H1 (cell line): Measurements from ENCODE around the gene FTHL17. TPM values are rescaled to one million over a fixed set of nuclear protein-coding genes. Genes with fewer than 3 reads are reported as not detected.

Experiments
- CTCF ChIA-PET: fragments of 300-600 bp; sonication (Branson Sonifier 250); formaldehyde crosslinking; loops from one replicate; lab custom pipeline; 2021; ENCODE audit not compliant: partially characterized antibody; lab: Charles Lee
- POLR2A ChIA-PET: fragments of 300-600 bp; sonication (Branson Sonifier 250); formaldehyde crosslinking; loops from one replicate; lab custom pipeline; 2021; ENCODE audit warnings: inconsistent platforms; ENCODE audit not compliant: partially characterized antibody; lab: Charles Lee
- DNase-seq, 2 experiments: peaks; one replicate each; pipeline versions ENCODE4 v3.0.0 to v3.0.0-alpha.2; 2010 to 2022; ENCODE audit warnings: low spot score in 2 of 2, low read depth in 1 of 2, mixed read lengths in 1 of 2
- FAIRE-seq: peaks from 2 replicates; lab custom pipeline; 2011; peaks lifted over from hg19 to GRCh38; lab: Jason Lieb, UNC
- H2AFZ ChIP-seq: 2 replicates; pipeline ENCODE4 v1.8.1; 2012; ENCODE audit warnings: low read length, inconsistent platforms
- H2AK5ac ChIP-seq: 2 replicates; pipeline ENCODE4 v1.6.1; 2013; ENCODE audit warnings: low read depth, low read length
- H2BK120ac ChIP-seq: replicated peaks from 2 replicates; pipeline ENCODE3; 2013; ENCODE audit warnings: low read depth, low read length, inconsistent platforms
- H2BK12ac ChIP-seq: 2 replicates; pipeline ENCODE4 v1.6.1; 2013; ENCODE audit warnings: low read depth, low read length
- H2BK15ac ChIP-seq: 2 replicates; pipeline ENCODE4 v1.6.1; 2013; ENCODE audit warnings: low read length
- H2BK20ac ChIP-seq: 2 replicates; pipeline ENCODE4 v1.6.1; 2013; ENCODE audit warnings: low read length
- H2BK5ac ChIP-seq: 2 replicates; pipeline ENCODE4 v1.6.1; 2013; ENCODE audit warnings: low read depth, low read length
- H3K14ac ChIP-seq: 2 replicates; pipeline ENCODE4 v1.6.1; 2013; ENCODE audit warnings: inconsistent platforms; ENCODE audit not compliant: insufficient read length
- H3K18ac ChIP-seq: 2 replicates; pipeline ENCODE4 v1.6.1; 2013; ENCODE audit warnings: low read length; ENCODE audit errors: extremely low read depth
- H3K23ac ChIP-seq: 2 replicates; pipeline ENCODE4 v1.6.1; 2013; ENCODE audit warnings: inconsistent platforms; ENCODE audit not compliant: insufficient read length
- H3K23me2 ChIP-seq: 2 replicates; pipeline ENCODE4 v1.6.1; 2013; ENCODE audit warnings: low read depth, low read length
- H3K27ac ChIP-seq: 2 replicates; pipeline ENCODE4 v1.6.1; 2011; ENCODE audit warnings: low read depth, low read length, inconsistent platforms
- H3K27me3 ChIP-seq, 4 experiments: replicated peaks in 1 of 4; 1 replicate in 1 of 4; 2 replicates in 3 of 4; pipeline versions ENCODE4 v1.6.1 to v1.8.1; 2011 to 2013; ENCODE audit warnings: low read length in 3 of 4, mild to moderate bottlenecking in 3 of 4, inconsistent platforms in 2 of 4, mixed read lengths in 2 of 4, moderate library complexity in 1 of 4; ENCODE audit not compliant: control insufficient read depth in 3 of 4, insufficient read depth in 3 of 4; ENCODE audit errors: extremely low read depth in 1 of 4
- H3K36me3 ChIP-seq, 4 experiments: 2 replicates each; pipeline versions ENCODE4 v1.6.1 to v1.8.1; 2011 to 2013; ENCODE audit warnings: mild to moderate bottlenecking in 4 of 4, low read length in 3 of 4, moderate library complexity in 2 of 4, control low read depth in 1 of 4, inconsistent platforms in 1 of 4; ENCODE audit not compliant: insufficient read depth in 4 of 4, control insufficient read depth in 2 of 4
- H3K4ac ChIP-seq: replicated peaks from 2 replicates; pipeline ENCODE3; 2013; ENCODE audit warnings: low read length, low read depth, mixed read lengths, inconsistent platforms; ENCODE audit not compliant: insufficient read length
- H3K4me1 ChIP-seq, 4 experiments: replicated peaks in 1 of 4; 1 replicate in 1 of 4; 2 replicates in 3 of 4; pipeline versions ENCODE4 v1.6.1 to v1.8.1; 2011 to 2013; ENCODE audit warnings: low read length in 3 of 4, inconsistent platforms in 2 of 4, mixed read lengths in 1 of 4; ENCODE audit not compliant: insufficient read depth in 4 of 4, control insufficient read depth in 3 of 4
- H3K4me2 ChIP-seq, 2 experiments: 2 replicates each; pipeline versions ENCODE4 v1.6.1 to v1.8.1; 2011 to 2013; ENCODE audit warnings: low read depth in 2 of 2, low read length in 2 of 2, control low read depth in 1 of 2, inconsistent platforms in 1 of 2, mild to moderate bottlenecking in 1 of 2; ENCODE audit not compliant: insufficient read depth in 1 of 2
- H3K4me3 ChIP-seq, 4 experiments: fragments of 200-600, 300-600 bp in 1 of 4; sonication (generic), shearing (Covaris generic), sonication (Bioruptor Twin) in 1 of 4; 2 replicates each; pipeline versions ENCODE4 v1.5.1 to v1.8.1; 2011 to 2016; ENCODE audit warnings: low read length in 4 of 4, low read depth in 3 of 4, control low read depth in 2 of 4, inconsistent platforms in 2 of 4, mild to moderate bottlenecking in 2 of 4, mixed read lengths in 1 of 4, moderate library complexity in 1 of 4; ENCODE audit not compliant: insufficient read depth in 2 of 4; ENCODE audit errors: extremely low read depth in 1 of 4
- H3K56ac ChIP-seq: replicated peaks from 2 replicates; pipeline ENCODE3; 2013; ENCODE audit warnings: low read depth, mild to moderate bottlenecking, mixed read lengths, low read length, inconsistent platforms; ENCODE audit not compliant: insufficient read length
- H3K79me1 ChIP-seq: 2 replicates; pipeline ENCODE4 v1.6.1; 2013; ENCODE audit warnings: low read depth, low read length, control low read depth
- H3K79me2 ChIP-seq, 2 experiments: 2 replicates each; pipeline versions ENCODE4 v1.6.1 to v1.8.1; 2012 to 2013; ENCODE audit warnings: low read length in 2 of 2, mild to moderate bottlenecking in 2 of 2, inconsistent platforms in 1 of 2; ENCODE audit not compliant: insufficient read depth in 2 of 2, control insufficient read depth in 1 of 2
- H3K9ac ChIP-seq, 4 experiments: replicated peaks in 1 of 4; 1 replicate in 1 of 4; 2 replicates in 3 of 4; pipeline versions ENCODE4 v1.6.1 to v1.8.1; 2011 to 2013; ENCODE audit warnings: low read depth in 3 of 4, low read length in 3 of 4, control low read depth in 2 of 4, mild to moderate bottlenecking in 2 of 4, moderate library complexity in 2 of 4, inconsistent platforms in 1 of 4; ENCODE audit errors: extremely low read depth in 1 of 4
- H3K9me3 ChIP-seq, 2 experiments: 2 replicates each; pipeline versions ENCODE4 v1.6.1 to v1.8.1; 2012 to 2013; ENCODE audit warnings: mild to moderate bottlenecking in 2 of 2, moderate library complexity in 2 of 2, control low read depth in 1 of 2, inconsistent platforms in 1 of 2, low read depth in 1 of 2, low read length in 1 of 2, mixed read lengths in 1 of 2; ENCODE audit not compliant: insufficient read depth in 2 of 2
- H4K20me1 ChIP-seq, 2 experiments: replicated peaks in 1 of 2; 2 replicates each; pipeline versions ENCODE3 to v1.8.1; 2011 to 2013; ENCODE audit warnings: inconsistent platforms in 2 of 2, low read length in 2 of 2, mild to moderate bottlenecking in 1 of 2; ENCODE audit not compliant: insufficient read depth in 2 of 2, control insufficient read depth in 1 of 2
- H4K5ac ChIP-seq: 2 replicates; pipeline ENCODE4 v1.6.1; 2013; ENCODE audit warnings: low read length, low read depth, mixed read lengths, inconsistent platforms; ENCODE audit not compliant: insufficient read length
- H4K8ac ChIP-seq: 2 replicates; pipeline ENCODE4 v1.8.0; 2013; ENCODE audit warnings: mild to moderate bottlenecking, moderate library complexity, low read length, inconsistent platforms; ENCODE audit not compliant: insufficient read depth; ENCODE audit errors: extremely low read depth
- H4K91ac ChIP-seq: replicated peaks from 2 replicates; pipeline ENCODE3; 2013; ENCODE audit warnings: low read length, mixed read lengths, inconsistent platforms; ENCODE audit not compliant: insufficient read length
- ASH2L ChIP-seq: fragments of 200-600, 300-600 bp; sonication (generic); IDR thresholded peaks from one replicate; pipeline ENCODE4 v1.7.1; 2017; ENCODE audit warnings: low read length
- CBX5 ChIP-seq: fragments of 300-800, 300-1000 bp; sonication (generic); IDR thresholded peaks from 2 replicates; pipeline ENCODE4 v1.7.1; 2016; ENCODE audit warnings: antibody characterized with exemption, low read length, low read depth
- HDAC2 ChIP-seq, 2 experiments: fragments of 300-600 bp in 1 of 2; sonication (generic) in 1 of 2; IDR thresholded peaks; 2 replicates each; pipeline ENCODE4 v1.6.1; 2011 to 2012; ENCODE audit warnings: low read depth in 2 of 2, low read length in 2 of 2, mild to moderate bottlenecking in 2 of 2, moderate library complexity in 2 of 2, borderline replicate concordance in 1 of 2, inconsistent platforms in 1 of 2
- NRF1 ChIP-seq: IDR thresholded peaks from 2 replicates; pipeline ENCODE4 v1.6.1; 2011; ENCODE audit warnings: mild to moderate bottlenecking, low read depth, low read length, improper control_type of control experiment
- RAD21 ChIP-seq, 2 experiments: IDR thresholded peaks in 1 of 2; conservative IDR thresholded peaks in 1 of 2; 2 replicates each; pipeline ENCODE4 v1.6.1; 2011; ENCODE audit warnings: low read depth in 2 of 2, low read length in 2 of 2, improper control_type of control experiment in 1 of 2, inconsistent platforms in 1 of 2, mild to moderate bottlenecking in 1 of 2, moderate library complexity in 1 of 2
- RFX5 ChIP-seq: IDR thresholded peaks from 2 replicates; pipeline ENCODE4 v1.6.1; 2011; ENCODE audit warnings: low read depth, low read length, improper control_type of control experiment, borderline replicate concordance
- TAF7 ChIP-seq: optimal IDR thresholded peaks from 2 replicates; pipeline ENCODE3; 2011; ENCODE audit warnings: low read depth, mild to moderate bottlenecking, inconsistent platforms, low read length, moderate library complexity, borderline replicate concordance
- TBP ChIP-seq: IDR thresholded peaks from 2 replicates; pipeline ENCODE4 v1.6.1; 2011; ENCODE audit warnings: low read depth, low read length, improper control_type of control experiment
- WGBS, 2 experiments: shearing (Covaris generic) in 1 of 2; methylation state at CpG; one replicate each; pipeline versions ENCODE4 v1.1.6 to v1.1.7; 2013 to 2015; ENCODE audit warnings: low lambda C conversion rate in 2 of 2, mixed read lengths in 2 of 2, inconsistent platforms in 1 of 2, low coverage in 1 of 2, missing lambda C conversion rate in 1 of 2; ENCODE audit not compliant: insufficient replicate concordance in 2 of 2, insufficient coverage in 1 of 2, insufficient read length in 1 of 2; ENCODE audit errors: extremely low coverage in 1 of 2, missing lambda C conversion rate in 1 of 2; 5-methylcytosine and 5-hydroxymethylcytosine counted together
- polyA plus RNA-seq, 7 experiments: library from polyadenylated mRNA; depleted of rRNA in 3 of 7; stranded (reverse) in 5 of 7; unstranded in 2 of 7; fragments of >200 nt in 5 of 7; fragments of 200-250 nt in 2 of 7; gene quantifications; 1 replicate in 5 of 7; 2 replicates in 1 of 7; 4 replicates in 1 of 7; pipeline versions ENCODE4 v1.2.1 to v1.2.3, GENCODE V29; 2011 to 2013; ENCODE audit warnings: missing spikeins in 2 of 7, mixed read lengths in 2 of 7
- total RNA-seq: library from RNA; stranded (reverse); fragmentation: NEBNext Ultra II Directional; extraction: Animal tissue kit (Norgen Biotek cat#: 25700); gene quantifications from 2 replicates; pipeline ENCODE4 v1.2.1, GENCODE V29; 2021
- TF ChIP-seq, protein P1 (sequence below), 3 experiments: IDR thresholded peaks; 1 replicate in 2 of 3; 2 replicates in 1 of 3; pipeline versions ENCODE4 v1.5.1 to v1.6.1; 2011; ENCODE audit warnings: low read length in 3 of 3, mild to moderate bottlenecking in 3 of 3, inconsistent platforms in 2 of 3, low read depth in 1 of 3, moderate library complexity in 1 of 3; ENCODE audit not compliant: insufficient read depth in 1 of 3; ENCODE audit errors: control extremely low read depth in 1 of 3
- TF ChIP-seq, protein P2 (sequence below): IDR thresholded peaks from 2 replicates; pipeline ENCODE4 v1.6.1; 2011; ENCODE audit warnings: low read length, improper control_type of control experiment

The FTHL17 gene
- total and polyA plus RNA-seq, 2 of the 8 experiments (the other 6 are each of a cell fraction or from before 2014, with no cell fraction given): not detected

DNA sequence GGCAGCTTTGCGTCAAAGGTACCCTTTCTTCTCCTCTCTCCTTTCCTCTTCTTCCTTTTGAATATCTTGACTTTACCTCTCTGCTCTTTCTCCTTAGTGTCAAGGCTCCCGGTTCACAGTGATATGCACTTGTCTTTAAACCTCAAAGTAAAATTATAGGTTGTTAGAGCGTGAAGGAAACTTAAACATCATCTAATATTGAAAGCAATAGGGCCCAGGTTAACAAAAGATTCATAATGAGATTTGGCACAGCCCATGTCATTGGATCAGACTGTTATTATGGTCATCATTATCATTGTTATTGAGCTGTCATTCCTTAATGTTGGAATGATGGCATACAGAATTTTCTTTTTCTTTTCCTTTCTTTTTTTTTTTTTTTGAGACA, 32.5 kb downstream of the FTHL17 start:
- DNase-seq: no peak
- H3K4ac ChIP-seq: no peak overlapping the region
- no peaks in the 10 kb centered on the region for H3K79me1 ChIP-seq
- H4K91ac ChIP-seq: no peak overlapping the region
- H2AK5ac ChIP-seq: no peak overlapping the region
- H3K36me3 ChIP-seq: no peaks in the 10 kb centered on the region
- CTCF ChIA-PET: interaction anchor here (0.6 to 3.7 kb wide), 27 partner anchors 8 to 1248 kb away, joined by 3 to 24 read pairs (median 4); no protein-coding TSS in a partner anchor
- no peak overlapping the region for H3K56ac ChIP-seq
- no peak overlapping the region for H3K4me3 ChIP-seq
- H3K27ac ChIP-seq: no peak overlapping the region
- no peak overlapping the region for H2BK12ac ChIP-seq
- no peak overlapping the region for H4K5ac ChIP-seq
- no peak overlapping the region for H2AFZ ChIP-seq
- H3K23ac ChIP-seq: no peak overlapping the region
- H2BK5ac ChIP-seq: no peak overlapping the region
- no peaks in the 10 kb centered on the region for H3K79me2 ChIP-seq
- H2BK120ac ChIP-seq: no peak overlapping the region
- H4K8ac ChIP-seq: no peak overlapping the region
- H2BK15ac ChIP-seq: no peak overlapping the region
- FAIRE-seq: no peak
- H3K23me2 ChIP-seq: no peaks in the 10 kb centered on the region
- no peak overlapping the region for H3K18ac ChIP-seq
- no peaks in the 10 kb centered on the region for H4K20me1 ChIP-seq
- POLR2A ChIA-PET: no interaction called here
- 85% methylated on average over 3 of the region's 3 CpGs; no CpG with 5 or more reads in 1 of the 2 experiments for WGBS, 2 experiments
- H3K4me1 ChIP-seq: no peaks in the 10 kb centered on the region
- H3K4me2 ChIP-seq: no peak overlapping the region
- H3K9me3 ChIP-seq: no peaks in the 10 kb centered on the region
- no peak overlapping the region for H3K14ac ChIP-seq
- H3K27me3 ChIP-seq: no peaks in the 10 kb centered on the region
- H3K9ac ChIP-seq: no peak overlapping the region
- no peak overlapping the region for H2BK20ac ChIP-seq
- TF ChIP-seq RFX5 (no peak), TAF7 (no peak), NRF1 (no peak), CBX5 (no peak), RAD21 (IDR thresholded peaks at IDR 0.05 in 1 of 2, conservative IDR thresholded peaks at IDR 0.05 in 1 of 2; ENCODE audit: low read depth in 2 of 2, low read length in 2 of 2) (no peak), ASH2L (no peak), TBP (no peak), HDAC2 (IDR thresholded peaks at IDR 0.05; ENCODE audit: borderline replicate concordance in 1 of 2, low read depth in 2 of 2, low read length in 2 of 2) (no peak)
- TF ChIP-seq, protein P1, sequence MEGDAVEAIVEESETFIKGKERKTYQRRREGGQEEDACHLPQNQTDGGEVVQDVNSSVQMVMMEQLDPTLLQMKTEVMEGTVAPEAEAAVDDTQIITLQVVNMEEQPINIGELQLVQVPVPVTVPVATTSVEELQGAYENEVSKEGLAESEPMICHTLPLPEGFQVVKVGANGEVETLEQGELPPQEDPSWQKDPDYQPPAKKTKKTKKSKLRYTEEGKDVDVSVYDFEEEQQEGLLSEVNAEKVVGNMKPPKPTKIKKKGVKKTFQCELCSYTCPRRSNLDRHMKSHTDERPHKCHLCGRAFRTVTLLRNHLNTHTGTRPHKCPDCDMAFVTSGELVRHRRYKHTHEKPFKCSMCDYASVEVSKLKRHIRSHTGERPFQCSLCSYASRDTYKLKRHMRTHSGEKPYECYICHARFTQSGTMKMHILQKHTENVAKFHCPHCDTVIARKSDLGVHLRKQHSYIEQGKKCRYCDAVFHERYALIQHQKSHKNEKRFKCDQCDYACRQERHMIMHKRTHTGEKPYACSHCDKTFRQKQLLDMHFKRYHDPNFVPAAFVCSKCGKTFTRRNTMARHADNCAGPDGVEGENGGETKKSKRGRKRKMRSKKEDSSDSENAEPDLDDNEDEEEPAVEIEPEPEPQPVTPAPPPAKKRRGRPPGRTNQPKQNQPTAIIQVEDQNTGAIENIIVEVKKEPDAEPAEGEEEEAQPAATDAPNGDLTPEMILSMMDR (IDR thresholded peaks at IDR 0.05; ENCODE audit: control extremely low read depth in 1 of 3, insufficient read depth in 1 of 3, low read depth in 1 of 3, low read length in 3 of 3): no peak
- TF ChIP-seq, protein P2, sequence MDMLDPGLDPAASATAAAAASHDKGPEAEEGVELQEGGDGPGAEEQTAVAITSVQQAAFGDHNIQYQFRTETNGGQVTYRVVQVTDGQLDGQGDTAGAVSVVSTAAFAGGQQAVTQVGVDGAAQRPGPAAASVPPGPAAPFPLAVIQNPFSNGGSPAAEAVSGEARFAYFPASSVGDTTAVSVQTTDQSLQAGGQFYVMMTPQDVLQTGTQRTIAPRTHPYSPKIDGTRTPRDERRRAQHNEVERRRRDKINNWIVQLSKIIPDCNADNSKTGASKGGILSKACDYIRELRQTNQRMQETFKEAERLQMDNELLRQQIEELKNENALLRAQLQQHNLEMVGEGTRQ: no peak
